ENCODE data around the gene CASKIN1.

GRCh38 chr16:2150418-2151187 is 45.8 kb downstream of the CASKIN1 start:
- TF ChIP-seq POLR2A (IDR thresholded peaks at IDR 0.05; ENCODE audit: low read length) (no peak), GATA1 (IDR thresholded peaks at IDR 0.05; ENCODE audit: low read depth, low read length) (no peak)
